HG02610 (cell line): ENCODE results near the gene RASL11B.

Experiments used
- ATAC-seq: cut with Tn5 transposase; IDR thresholded peaks from one replicate; pipeline ENCODE4 v1.9.1; 2021; ENCODE audit warnings: mild to moderate bottlenecking, moderate library complexity; ENCODE audit not compliant: unreplicated experiment

Gene RASL11B

DNA sequence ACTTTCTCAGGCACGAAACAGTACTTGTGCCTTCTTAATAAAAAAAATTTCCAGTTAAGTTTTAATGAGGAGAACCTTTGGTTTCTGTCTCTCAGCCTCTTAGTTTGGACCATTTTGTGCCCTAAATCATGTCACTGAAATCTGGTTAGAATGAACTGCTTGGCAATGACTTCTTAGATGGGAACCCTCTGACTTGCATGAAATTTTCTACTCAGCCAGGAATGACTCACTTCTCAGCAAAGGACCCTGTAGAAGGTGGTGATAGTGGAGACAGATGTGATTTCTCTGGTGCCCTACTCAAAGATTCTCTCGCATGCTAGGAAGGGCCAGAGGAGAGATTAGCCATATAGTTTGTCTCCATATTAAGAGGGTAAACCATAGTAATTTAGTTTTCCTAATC, 50.5 kb downstream of the RASL11B start:
- ATAC-seq, result no peak

DNA sequence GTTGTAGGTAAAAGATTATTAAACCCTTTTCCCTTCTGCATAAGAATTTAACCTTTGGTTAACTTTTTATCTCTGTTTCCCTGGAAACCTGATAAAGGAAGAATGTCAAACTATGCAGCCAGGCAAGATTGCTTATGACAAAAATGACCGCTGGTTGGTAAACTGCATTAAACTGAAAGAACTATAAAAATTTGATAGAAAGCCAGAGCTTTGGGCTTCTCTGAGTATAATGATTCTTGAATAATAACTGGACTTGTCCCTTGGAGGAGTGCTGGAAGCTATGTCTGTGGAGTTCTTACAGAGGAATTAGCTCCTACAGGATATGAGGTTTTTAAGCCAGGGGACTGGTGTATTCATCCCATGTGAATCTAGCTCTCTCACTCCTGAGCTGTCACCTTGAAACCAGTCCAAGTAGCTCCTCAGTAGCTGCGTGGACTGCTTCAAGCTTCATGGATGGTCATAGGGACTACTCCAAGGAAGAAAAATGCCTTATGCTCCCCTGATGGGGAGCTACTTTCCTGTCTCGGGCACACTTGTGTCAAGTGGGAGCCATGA, 52.0 kb downstream of the RASL11B start:
- no peak for ATAC-seq

DNA sequence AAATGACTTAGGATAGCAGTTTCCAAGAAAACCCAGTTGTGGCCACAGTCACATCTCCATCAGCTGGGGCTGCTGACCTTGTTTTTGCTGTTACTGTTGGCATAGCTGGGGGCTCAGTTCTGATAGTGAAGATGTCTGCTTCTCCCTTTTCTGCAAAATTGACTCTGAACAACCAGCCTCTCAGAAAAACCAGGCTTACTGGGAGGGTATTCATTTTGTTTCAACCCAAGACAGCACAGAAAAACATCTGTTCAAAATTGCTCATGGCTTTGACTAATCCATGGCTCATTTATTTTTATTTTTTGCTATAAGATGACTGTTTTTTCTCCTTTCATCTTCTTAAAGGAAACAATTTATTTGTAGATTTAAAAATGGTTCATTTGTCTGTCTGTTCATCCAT, 53.1 kb downstream of the RASL11B start:
- no peak for ATAC-seq

DNA sequence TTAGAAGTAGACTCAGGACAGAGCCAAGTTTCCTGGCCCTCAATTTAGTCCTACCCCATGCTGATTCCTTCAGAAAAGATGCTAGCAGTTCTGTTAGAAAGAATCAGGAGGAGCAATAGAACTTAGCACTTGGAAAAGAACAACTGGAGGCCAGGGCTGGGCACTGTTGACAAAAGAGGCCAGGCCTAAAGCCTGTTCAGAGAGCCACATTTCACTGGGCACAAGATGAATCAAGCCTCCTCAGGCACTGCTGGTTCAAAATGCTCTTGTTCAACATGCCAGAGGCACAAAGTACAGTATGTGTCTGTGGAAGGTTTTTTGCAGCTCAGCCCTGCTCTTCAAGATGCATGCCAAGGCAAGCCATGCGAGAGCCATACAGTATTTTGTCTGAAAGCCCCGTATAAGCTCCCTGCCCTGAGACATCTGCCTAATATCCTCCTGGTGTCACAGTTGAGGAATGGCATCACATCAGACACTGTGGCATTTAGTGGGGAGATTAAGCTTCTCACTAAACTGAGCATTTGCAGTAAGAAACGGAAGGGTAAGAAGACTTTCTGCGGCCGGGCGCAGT, 53.7 kb downstream of the RASL11B start:
- ATAC-seq, result no peak
